Measurements from ENCODE around the gene CAGE1.

The CAGE1 gene

GRCh38 chr6:7282097-7282906, 107.2 kb downstream of the CAGE1 start:
- TF ChIP-seq CTCF (conservative IDR thresholded peaks at IDR 0.05): no peak

More at GRCh38 chr6:7282097-7282906, 107.2 kb downstream of the CAGE1 start:
- no peak overlapping the region for H3K27ac ChIP-seq
